Spleen (tissue), 7 donors: ENCODE measurements around the gene SRGAP2.
"Not testable (repeated sequence)": the region's sequence is repeated elsewhere in the genome, so short reads cannot be mapped to it uniquely, and the experiment has no call there.

ENCODE experiments used
- CTCF ChIP-seq, 11 experiments: fragments of 200-600 bp in 7 of 11; fragments of 450-650 bp in 4 of 11; sonication (generic) in 4 of 11; IDR thresholded peaks in 8 of 11; conservative IDR thresholded peaks in 3 of 11; 1 replicate in 7 of 11; 2 replicates in 4 of 11; pipeline versions ENCODE4 v1.4.0 to v1.8.0; 2016 to 2021; ENCODE audit warnings: antibody characterized with exemption in 11 of 11, inconsistent platforms in 4 of 11, mild to moderate bottlenecking in 1 of 11
- POLR2A ChIP-seq, 3 donors: fragments of 450-650 bp; IDR thresholded peaks; one replicate each; pipeline ENCODE4 v1.5.1; 2017; ENCODE audit warnings: antibody characterized with exemption in 3 of 3, mild to moderate bottlenecking in 1 of 3
- donor health status: DM: no; HTN: no; CAD: no; lungs with moderate emphysema.
- donor health status: DM: no; HTN: no; CAD: no.
- donor health status: DM: no; HTN: no; CAD: no.

GRCh38 chr1:206226886-206227285, 23.5 kb downstream of the SRGAP2 start:
- not testable (repeated sequence) for TF ChIP-seq CTCF (IDR thresholded peaks at IDR 0.05 in 8 of 11, conservative IDR thresholded peaks at IDR 0.05 in 3 of 11); POLR2A (IDR thresholded peaks at IDR 0.05)
